MM.1S (cell line): ENCODE measurements around the gene CACNA1C.

Experiments used
- DNase-seq: peaks from one replicate; pipeline ENCODE4 v3.0.0-alpha.2; 2015
- H2AFZ ChIP-seq: fragments of 300-600 bp; sonication (generic); 2 replicates; pipeline ENCODE4 v1.6.0; 2016; ENCODE audit warnings: antibody characterized with exemption, low read length
- H3F3A ChIP-seq: fragments of 300-600 bp; sonication (generic); 2 replicates; pipeline ENCODE4 v1.6.1; 2016; ENCODE audit warnings: mild to moderate bottlenecking, antibody characterized with exemption, low read length, moderate library complexity, mixed read lengths; ENCODE audit not compliant: insufficient read depth
- H3K27ac ChIP-seq: fragments of 300-600 bp; sonication (generic); 2 replicates; pipeline ENCODE4 v1.5.1; 2016; ENCODE audit warnings: mild to moderate bottlenecking, low read length
- H3K27me3 ChIP-seq: fragments of 300-600 bp; sonication (generic); replicated peaks from 2 replicates; pipeline ENCODE4 v1.6.0; 2016; ENCODE audit warnings: low read length; ENCODE audit not compliant: insufficient read depth
- H3K36me3 ChIP-seq: fragments of 300-600 bp; sonication (generic); replicated peaks from 2 replicates; pipeline ENCODE4 v1.6.1; 2016; ENCODE audit warnings: mild to moderate bottlenecking, low read length, mixed read lengths; ENCODE audit not compliant: insufficient read depth
- H3K4me1 ChIP-seq: fragments of 300-600 bp; sonication (generic); 2 replicates; pipeline ENCODE4 v1.6.1; 2016; ENCODE audit warnings: low read length, mixed read lengths
- H3K4me2 ChIP-seq: fragments of 300-600 bp; sonication (generic); 2 replicates; pipeline ENCODE4 v1.6.0; 2016; ENCODE audit warnings: low read depth, low read length
- H3K4me3 ChIP-seq: fragments of 300-600 bp; sonication (generic); 2 replicates; pipeline ENCODE4 v1.5.1; 2016; ENCODE audit warnings: low read length, mixed read lengths
- H3K79me2 ChIP-seq: fragments of 300-600 bp; sonication (generic); 2 replicates; pipeline ENCODE4 v1.6.1; 2016; ENCODE audit warnings: mixed run types, low read length, mixed read lengths
- H3K9ac ChIP-seq: fragments of 300-600 bp; sonication (generic); 2 replicates; pipeline ENCODE4 v1.6.1; 2016; ENCODE audit warnings: low read length, mixed read lengths
- H3K9me2 ChIP-seq: fragments of 300-600 bp; sonication (generic); replicated peaks from 2 replicates; pipeline ENCODE4 v1.6.1; 2016; ENCODE audit warnings: mild to moderate bottlenecking, low read length, mixed read lengths; ENCODE audit not compliant: insufficient read depth
- H3K9me3 ChIP-seq: fragments of 300-600 bp; sonication (generic); replicated peaks from 2 replicates; pipeline ENCODE4 v1.6.1; 2016; ENCODE audit warnings: mild to moderate bottlenecking, low read length, mixed read lengths; ENCODE audit not compliant: insufficient read depth
- H4K20me1 ChIP-seq: fragments of 300-600 bp; sonication (generic); 2 replicates; pipeline ENCODE4 v1.6.1; 2016; ENCODE audit warnings: mild to moderate bottlenecking, low read length, moderate library complexity, mixed read lengths; ENCODE audit not compliant: insufficient read depth
- CTCF ChIP-seq: fragments of 300-600 bp; sonication (generic); IDR thresholded peaks from 2 replicates; pipeline ENCODE4 v1.5.1; 2016; ENCODE audit warnings: antibody characterized with exemption, low read length, mixed read lengths
- EZH2 ChIP-seq: fragments of 300-600 bp; sonication (generic); optimal IDR thresholded peaks from 2 replicates; pipeline ENCODE3; 2017; ENCODE audit warnings: low read depth, mild to moderate bottlenecking, antibody characterized with exemption, low read length, mixed read lengths
- EZH2phosphoT487 ChIP-seq: fragments of 300-600 bp; sonication (generic); IDR thresholded peaks from 2 replicates; pipeline ENCODE4 v1.6.1; 2018; ENCODE audit warnings: antibody characterized with exemption, low read length

Gene CACNA1C

GRCh38 chr12:2453761-2454090 lies 400.9 kb downstream of the CACNA1C start:
- Histone ChIP-seq H3K27ac (no peak overlapping the region), H3K9ac (no peak overlapping the region), H3F3A (no peaks in the 10 kb centered on the region), H3K9me2 (no peaks in the 10 kb centered on the region), H3K4me2 (no peak overlapping the region), H3K4me3 (no peak overlapping the region), H2AFZ (no peak overlapping the region), H3K4me1 (no peaks in the 10 kb centered on the region), H3K9me3 (no peaks in the 10 kb centered on the region), H3K27me3 (no peaks in the 10 kb centered on the region), H4K20me1 (no peaks in the 10 kb centered on the region), H3K79me2 (no peaks in the 10 kb centered on the region), H3K36me3 (no peaks in the 10 kb centered on the region)
- no peak for TF ChIP-seq EZH2phosphoT487
- TF ChIP-seq CTCF: no peak
- TF ChIP-seq EZH2: no peak
- DNase-seq: no peak

GRCh38 chr12:2454601-2455177 lies 401.9 kb downstream of the CACNA1C start:
- Histone ChIP-seq H3K9me3 (no peaks in the 10 kb centered on the region), H3K4me3 (no peak overlapping the region), H3K4me2 (no peak overlapping the region), H3K79me2 (no peaks in the 10 kb centered on the region), H3K27ac (no peak overlapping the region), H4K20me1 (no peaks in the 10 kb centered on the region), H3K36me3 (no peaks in the 10 kb centered on the region), H3K27me3 (no peaks in the 10 kb centered on the region), H3K9ac (no peak overlapping the region), H3F3A (no peaks in the 10 kb centered on the region), H3K9me2 (no peaks in the 10 kb centered on the region), H2AFZ (no peak overlapping the region), H3K4me1 (no peaks in the 10 kb centered on the region)
- TF ChIP-seq EZH2phosphoT487: no peak
- no peak for TF ChIP-seq CTCF
- no peak for TF ChIP-seq EZH2
- no peak for DNase-seq

GRCh38 chr12:2455410-2455809 lies 402.6 kb downstream of the CACNA1C start:
- Histone ChIP-seq H3K9me3 (no peaks in the 10 kb centered on the region), H3F3A (no peaks in the 10 kb centered on the region), H3K27ac (no peak overlapping the region), H3K9ac (no peak overlapping the region), H3K4me3 (no peak overlapping the region), H3K9me2 (no peaks in the 10 kb centered on the region), H3K4me2 (no peak overlapping the region), H2AFZ (no peak overlapping the region), H3K79me2 (no peaks in the 10 kb centered on the region), H3K27me3 (no peaks in the 10 kb centered on the region), H3K36me3 (no peaks in the 10 kb centered on the region), H3K4me1 (no peaks in the 10 kb centered on the region), H4K20me1 (no peaks in the 10 kb centered on the region)
- TF ChIP-seq EZH2phosphoT487 (no peak), EZH2 (no peak), CTCF (no peak)
- no peak for DNase-seq
